Lung (tissue), 12 donors: ENCODE results near the gene ERBB3. TPM values are rescaled to one million over a fixed set of nuclear protein-coding genes. Genes with fewer than 3 reads are reported as not detected.
A peak's percentile ranks its signal among the peaks of the same experiment; 100 is the strongest.
"Not testable (repeated sequence)": the region's sequence is repeated elsewhere in the genome, so short reads cannot be mapped to it uniquely, and the experiment has no call there.

Experiments
- ATAC-seq: fragments of 200-7000 bp; cut with Tn5 transposase; one replicate; pipeline ENCODE4 v1.9.1; 2020; ENCODE audit warnings: moderate number of reproducible peaks; ENCODE audit not compliant: insufficient read depth, low FRiP score
- DNase-seq, 3 donors: peaks; one replicate each; pipeline ENCODE4 v3.0.0-alpha.2; 2013 to 2017
- H3K27ac ChIP-seq, 2 donors: one replicate each; pipeline ENCODE4 v1.5.1; 2013; ENCODE audit warnings: mild to moderate bottlenecking in 2 of 2, moderate library complexity in 2 of 2, control low read depth in 1 of 2, inconsistent platforms in 1 of 2, low read depth in 1 of 2, low read length in 1 of 2
- H3K27me3 ChIP-seq, 3 donors: one replicate each; pipeline ENCODE4 v1.5.1; 2013; ENCODE audit warnings: low read length in 2 of 3; ENCODE audit not compliant: control insufficient read depth in 3 of 3, insufficient read depth in 3 of 3
- H3K36me3 ChIP-seq, 4 donors: one replicate each; pipeline ENCODE4 v1.5.1; 2013; ENCODE audit warnings: low read length in 4 of 4, mild to moderate bottlenecking in 1 of 4, moderate library complexity in 1 of 4; ENCODE audit not compliant: control insufficient read depth in 4 of 4, insufficient read depth in 4 of 4
- H3K4me1 ChIP-seq, 5 donors: one replicate each; pipeline ENCODE4 v1.5.1; 2013; ENCODE audit warnings: low read length in 5 of 5, mild to moderate bottlenecking in 2 of 5, moderate library complexity in 1 of 5; ENCODE audit not compliant: control insufficient read depth in 5 of 5, insufficient read depth in 5 of 5
- H3K4me3 ChIP-seq: one replicate; pipeline ENCODE4 v1.5.1; 2013; ENCODE audit warnings: mild to moderate bottlenecking, control low read depth, moderate library complexity
- H3K9ac ChIP-seq, 2 donors: one replicate each; pipeline ENCODE4 v1.5.1; 2013; ENCODE audit warnings: low read length in 2 of 2, control low read depth in 1 of 2; ENCODE audit not compliant: insufficient read depth in 1 of 2
- H3K9me3 ChIP-seq, 4 donors: one replicate each; pipeline ENCODE4 v1.5.1; 2013; ENCODE audit warnings: low read length in 3 of 4, mild to moderate bottlenecking in 1 of 4, moderate library complexity in 1 of 4; ENCODE audit not compliant: control insufficient read depth in 4 of 4, insufficient read depth in 3 of 4
- CTCF ChIP-seq: IDR thresholded peaks from 2 replicates; pipeline ENCODE4 v1.5.1; 2012; ENCODE audit warnings: mild to moderate bottlenecking; ENCODE audit errors: control extremely low read depth, extremely low read depth
- WGBS, 2 donors: extraction: QIAGEN DNeasy Blood & Tissue Kit; methylation state at CpG; one replicate each; pipeline ENCODE4 v1.1.7; 2013; 5-methylcytosine and 5-hydroxymethylcytosine counted together
- polyA plus RNA-seq, 2 donors: library from polyadenylated mRNA; stranded (reverse); fragments of 200-250 nt; gene quantifications; one replicate each; pipeline ENCODE4 v1.2.1, GENCODE V29; 2013
- total RNA-seq, 2 donors: library from RNA; depleted of rRNA in 1 of 2; stranded (reverse); fragments of >200 nt in 1 of 2; gene quantifications; one replicate each; pipeline ENCODE4 v1.2.1, GENCODE V29; 2014 to 2021
- donor health status: control.
- donor health status: control.
- donor health status: Bipolar disorder and iron deficiency.
- donor health status: healthy.
- donor health status: DM: yes; HTN: yes; CAD: no.

Gene ERBB3
- total and polyA plus RNA-seq, 4 donors, result 31.4 to 191 (median 60.1) TPM

- Histone ChIP-seq H3K4me1 (peaks cover 0 to 20% (median 5%) of the 10 kb centered on the region in 5 donors), H3K36me3 (peaks cover 12 to 19% (median 16%) of the 10 kb centered on the region in 4 donors), H3K4me3 (peak within 1 kb of the TSS; percentile 63), H3K9ac (peak within 1 kb of the TSS; percentile 97 to 99), H3K27me3 (no peaks in the 10 kb centered on the region), H3K27ac (peak within 1 kb of the TSS; percentile 91 to 99), H3K9me3 (no peaks in the 10 kb centered on the region)
- no peak for TF ChIP-seq CTCF
- ATAC-seq (peak; percentile 73), DNase-seq (peak; percentile 97 to 99 (median 99))
- 0% methylated on average over 34 of the region's 34 CpGs for WGBS, 2 donors
Measured at GRCh38 chr12:56116267-56117081, 36.5 kb downstream of the ERBB3 start, which contains the start of gene RPL41. Gene RPL41, plus strand, starts transcription at chr12:56116633.

- WGBS, 2 donors, result 2 to 6% methylated on average over 12 of the region's 16 CpGs
- ATAC-seq, H3K9me3 ChIP-seq, H3K27me3 ChIP-seq: not testable (repeated sequence)
- peak overlapping the region; percentile 97 to 99 for H3K9ac ChIP-seq
- peak overlapping the region; percentile 63 for H3K4me3 ChIP-seq
- peak overlapping the region; percentile 91 to 99 for H3K27ac ChIP-seq
- H3K4me1 ChIP-seq, result peaks cover 0 to 20% (median 5%) of the 10 kb centered on the region in 5 donors
- DNase-seq, result peak in 1 of 3 donors; percentile 47
- peaks cover 9 to 21% (median 14%) of the 10 kb centered on the region in 4 donors for H3K36me3 ChIP-seq
Measured at GRCh38 chr12:56117082-56117706, 37.2 kb downstream of the ERBB3 start.

- peak within 1 kb of the TSS; percentile 91 to 99 for H3K27ac ChIP-seq
- peak within 1 kb of the TSS; percentile 97 to 99 for H3K9ac ChIP-seq
- no peaks in the 10 kb centered on the region for H3K9me3 ChIP-seq
- H3K27me3 ChIP-seq, result no peaks in the 10 kb centered on the region
- WGBS, 2 donors, result 1% methylated on average over 60 to 61 of the region's 61 CpGs
- peaks cover 0 to 20% (median 8%) of the 10 kb centered on the region in 5 donors for H3K4me1 ChIP-seq
- peak; percentile 65 for TF ChIP-seq CTCF
- ATAC-seq (peak; percentile 83), DNase-seq (peak; percentile 99 to 100 (median 99))
- peaks cover 5 to 19% (median 11%) of the 10 kb centered on the region in 4 donors for H3K36me3 ChIP-seq
- peak within 1 kb of the TSS; percentile 77 for H3K4me3 ChIP-seq
Measured at GRCh38 chr12:56117778-56118687, 38.1 kb downstream of the ERBB3 start, which contains the start of gene ZC3H10. Gene ZC3H10, plus strand, starts transcription at chr12:56118266. Its CDS starts 2,297 bp downstream, at chr12:56120563.
